Measurements from ENCODE around the gene LGALS9.

DNA sequence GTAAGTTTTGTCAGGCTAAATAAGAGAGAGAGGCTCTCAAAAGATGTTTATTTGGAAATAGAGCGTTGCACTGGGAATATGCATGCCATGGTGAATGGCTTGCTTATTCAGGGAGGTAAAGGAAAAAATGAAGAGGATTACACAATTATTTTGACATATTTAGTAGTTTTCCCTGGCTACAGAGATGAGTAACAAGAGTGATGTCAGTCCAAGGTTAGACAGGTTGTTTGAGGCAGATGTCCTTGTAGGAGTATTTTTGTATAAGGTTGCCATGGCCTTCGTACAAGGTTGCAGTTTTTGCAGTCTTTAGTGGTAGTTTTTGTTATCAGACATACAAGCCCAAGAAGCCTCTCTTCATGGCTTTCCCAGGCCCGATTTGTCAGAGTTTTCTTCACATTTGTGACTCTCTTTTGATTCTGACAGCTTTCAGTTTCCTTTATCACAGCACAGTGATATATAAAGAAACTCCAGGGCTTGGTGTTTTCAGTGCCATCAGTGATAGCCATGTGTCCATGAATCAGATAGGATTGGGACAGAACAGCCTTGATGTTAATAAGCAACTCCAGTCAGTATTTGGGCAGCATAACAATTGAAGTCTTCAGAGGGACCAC is 18.7 kb upstream of the LGALS9 start:
- TF ChIP-seq, protein P1, sequence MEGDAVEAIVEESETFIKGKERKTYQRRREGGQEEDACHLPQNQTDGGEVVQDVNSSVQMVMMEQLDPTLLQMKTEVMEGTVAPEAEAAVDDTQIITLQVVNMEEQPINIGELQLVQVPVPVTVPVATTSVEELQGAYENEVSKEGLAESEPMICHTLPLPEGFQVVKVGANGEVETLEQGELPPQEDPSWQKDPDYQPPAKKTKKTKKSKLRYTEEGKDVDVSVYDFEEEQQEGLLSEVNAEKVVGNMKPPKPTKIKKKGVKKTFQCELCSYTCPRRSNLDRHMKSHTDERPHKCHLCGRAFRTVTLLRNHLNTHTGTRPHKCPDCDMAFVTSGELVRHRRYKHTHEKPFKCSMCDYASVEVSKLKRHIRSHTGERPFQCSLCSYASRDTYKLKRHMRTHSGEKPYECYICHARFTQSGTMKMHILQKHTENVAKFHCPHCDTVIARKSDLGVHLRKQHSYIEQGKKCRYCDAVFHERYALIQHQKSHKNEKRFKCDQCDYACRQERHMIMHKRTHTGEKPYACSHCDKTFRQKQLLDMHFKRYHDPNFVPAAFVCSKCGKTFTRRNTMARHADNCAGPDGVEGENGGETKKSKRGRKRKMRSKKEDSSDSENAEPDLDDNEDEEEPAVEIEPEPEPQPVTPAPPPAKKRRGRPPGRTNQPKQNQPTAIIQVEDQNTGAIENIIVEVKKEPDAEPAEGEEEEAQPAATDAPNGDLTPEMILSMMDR (IDR thresholded peaks at IDR 0.05; ENCODE audit: low read depth, low read length) = no peak
- no peak for TF ChIP-seq EZH2phosphoT487 (IDR thresholded peaks at IDR 0.05; ENCODE audit: low read depth)
